ENCODE data around the gene SERPINE1.
A peak's percentile ranks its signal among the peaks of the same experiment; 100 is the strongest.

SERPINE1 gene

GRCh38 chr7:101172005-101172853 lies 45.3 kb downstream of the SERPINE1 start:
- peak; percentile 40 for DNase-seq

- peak; percentile 36 for DNase-seq
Measured at GRCh38 chr7:101172854-101173751, 46.2 kb downstream of the SERPINE1 start.

GRCh38 chr7:101173752-101174244 lies 46.9 kb downstream of the SERPINE1 start:
- DNase-seq, result no peak

- no peak for DNase-seq
Measured at GRCh38 chr7:101174322-101174854, 47.5 kb downstream of the SERPINE1 start.

- no peak for DNase-seq
Measured at GRCh38 chr7:101175664-101176063, 48.8 kb downstream of the SERPINE1 start.

- no peak for DNase-seq
Measured at GRCh38 chr7:101177644-101178043, 50.7 kb downstream of the SERPINE1 start.

GRCh38 chr7:101179117-101179516 lies 52.2 kb downstream of the SERPINE1 start:
- no peak for DNase-seq

- no peak for DNase-seq
Measured at GRCh38 chr7:101179713-101180112, 52.8 kb downstream of the SERPINE1 start.

GRCh38 chr7:101180130-101180755 lies 53.3 kb downstream of the SERPINE1 start, which contains the start of gene NAT16:
NAT16 (minus strand) TSS chr7:101180293; CDS start chr7:101174807, 5,486 bp downstream.
- no peak for DNase-seq

GRCh38 chr7:101185258-101185839 lies 58.4 kb downstream of the SERPINE1 start:
- DNase-seq, result no peak

GRCh38 chr7:101186194-101186593 lies 59.3 kb downstream of the SERPINE1 start:
- no peak for DNase-seq

- DNase-seq, result no peak
Measured at GRCh38 chr7:101186844-101187428, 60.0 kb downstream of the SERPINE1 start.
